Pancreas (tissue), 10 donors: ENCODE results near the gene ALX4. TPM values are rescaled to one million over a fixed set of nuclear protein-coding genes. Genes with fewer than 3 reads are reported as not detected.

Experiments
- ATAC-seq, 4 donors: fragments of 200-7000 bp; cut with Tn5 transposase; one replicate each; pipeline versions ENCODE4 v1.8.0 to v1.9.1; 2020; ENCODE audit warnings: mild to moderate bottlenecking in 4 of 4, moderate library complexity in 4 of 4
- DNase-seq, 6 donors: peaks; one replicate each; pipeline ENCODE4 v3.0.0-alpha.2; 2020
- FAIRE-seq: peaks from 2 replicates; lab custom pipeline; 2012; peaks lifted over from hg19 to GRCh38; lab: Jason Lieb, UNC
- H3K27ac ChIP-seq, 4 donors: fragments of 200-600 bp; sonication (generic); 1 replicate in 3 of 4; 2 replicates in 1 of 4; pipeline versions ENCODE4 v1.5.0 to v1.8.0; 2020
- H3K27me3 ChIP-seq, 4 donors: fragments of 200-600 bp; one replicate each; pipeline ENCODE4 v1.8.0; 2021
- H3K36me3 ChIP-seq, 3 donors: fragments of 200-600 bp; sonication (generic) in 1 of 3; one replicate each; pipeline versions ENCODE4 v1.5.0 to v1.8.0; 2020 to 2021
- H3K4me1 ChIP-seq, 3 donors: fragments of 200-600 bp; one replicate each; pipeline ENCODE4 v1.8.0; 2021
- H3K4me3 ChIP-seq, 4 donors: fragments of 200-600 bp; sonication (generic) in 2 of 4; one replicate each; pipeline versions ENCODE4 v1.5.0 to v1.8.0; 2020 to 2021
- H3K9me3 ChIP-seq, 4 donors: fragments of 200-600 bp; one replicate each; pipeline ENCODE4 v1.8.0; 2021
- WGBS, 2 donors: extraction: QIAGEN DNeasy Blood & Tissue Kit; methylation state at CpG; one replicate each; pipeline ENCODE4 v1.1.7; 2013; 5-methylcytosine and 5-hydroxymethylcytosine counted together
- intact Hi-C, 3 donors: fragments of 100-400 bp; cut with DNase I; formaldehyde crosslinking; loops; one replicate each; pipeline versions ENCODE4 v1.11.1 to v1.14.2; 2022
- polyA plus RNA-seq, 2 donors: library from polyadenylated mRNA; stranded (reverse); fragments of 200-250 nt; gene quantifications; one replicate each; pipeline ENCODE4 v1.2.3, GENCODE V29; 2013
- total RNA-seq, 6 donors: library from RNA; stranded (reverse); fragmentation: NEBNext Ultra II Directional in 4 of 6; extraction: Animal tissue kit (Norgen Biotek cat#: 25700) in 4 of 6; gene quantifications; one replicate each; pipeline versions ENCODE4 v1.2.1 to v1.2.4, GENCODE V29; 2021 to 2023
- TF ChIP-seq, protein P1 (sequence below), 4 donors: fragments of 200-600 bp; sonication (generic) in 3 of 4; IDR thresholded peaks; one replicate each; pipeline versions ENCODE4 v1.5.0 to v1.8.0; 2021; ENCODE audit warnings: antibody characterized with exemption in 4 of 4
- donor health status: healthy with polysubstance abuse.
- donor health status: DM: no; HTN: no; CAD: no; lungs with moderate emphysema.
- donor health status: DM: no; HTN: no; CAD: no.
- donor health status: control.
- donor health status: control.
- donor health status: Bipolar disorder and iron deficiency.
- donor health status: DM: yes; HTN: yes; CAD: no.
- donor health status: DM: no; HTN: no; CAD: no.
- donor health status: DM: no; HTN: no; CAD: no.
- donor health status: DM: yes; HTN: yes; CAD: no.

Gene ALX4
- total and polyA plus RNA-seq, 8 donors: 0.02 to 0.04 (median 0.03) TPM; not detected in 5

DNA sequence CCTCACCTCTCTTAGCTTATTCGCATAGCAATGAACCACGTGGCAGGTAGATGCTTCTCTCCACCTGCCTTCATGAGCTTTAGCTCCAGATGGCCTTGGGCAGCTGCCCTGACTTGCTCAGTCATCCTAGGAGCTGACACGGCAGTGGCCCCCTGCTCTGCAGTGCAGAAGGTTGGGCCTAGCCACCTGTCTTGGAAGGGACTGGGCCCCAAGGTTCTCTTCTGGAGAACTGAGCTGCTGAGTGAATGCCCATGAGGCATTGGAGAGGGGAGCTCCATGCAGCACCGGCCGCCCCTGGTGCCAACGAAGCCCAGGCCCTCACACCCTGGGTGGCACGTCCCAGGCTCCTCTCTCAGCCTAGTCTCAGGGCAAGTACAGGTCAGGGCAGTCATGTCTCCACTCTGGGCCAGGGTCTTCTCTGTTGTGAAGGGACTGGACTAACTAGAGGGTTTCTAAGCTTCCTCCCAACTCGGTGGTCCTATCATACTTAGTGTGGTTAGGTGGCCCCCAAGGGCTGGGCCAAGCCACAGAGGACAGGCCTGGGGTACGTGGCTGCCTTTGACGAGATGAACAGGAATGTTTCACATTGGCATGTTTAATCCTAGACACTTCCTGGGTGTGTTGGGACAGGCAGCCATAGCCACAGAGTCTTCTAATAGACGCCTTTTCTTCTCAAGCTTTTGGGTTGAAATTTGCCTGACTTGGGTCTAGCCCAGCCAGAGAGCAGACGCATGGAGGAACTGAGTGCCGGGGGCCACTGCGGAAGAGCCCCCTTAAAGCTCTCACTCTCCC is 47.9 kb downstream of the ALX4 start:
- 71 to 77% methylated on average over 14 of the region's 14 CpGs for WGBS, 2 donors
- Histone ChIP-seq H3K9me3 (no peaks in the 10 kb centered on the region), H3K27me3 (no peaks in the 10 kb centered on the region), H3K4me1 (no peaks in the 10 kb centered on the region), H3K4me3 (no peak overlapping the region), H3K27ac (no peak overlapping the region), H3K36me3 (no peaks in the 10 kb centered on the region)
- FAIRE-seq (no peak), DNase-seq (no peak), ATAC-seq (no peak)
- intact Hi-C loops: no loop called here
- TF ChIP-seq, protein P1, sequence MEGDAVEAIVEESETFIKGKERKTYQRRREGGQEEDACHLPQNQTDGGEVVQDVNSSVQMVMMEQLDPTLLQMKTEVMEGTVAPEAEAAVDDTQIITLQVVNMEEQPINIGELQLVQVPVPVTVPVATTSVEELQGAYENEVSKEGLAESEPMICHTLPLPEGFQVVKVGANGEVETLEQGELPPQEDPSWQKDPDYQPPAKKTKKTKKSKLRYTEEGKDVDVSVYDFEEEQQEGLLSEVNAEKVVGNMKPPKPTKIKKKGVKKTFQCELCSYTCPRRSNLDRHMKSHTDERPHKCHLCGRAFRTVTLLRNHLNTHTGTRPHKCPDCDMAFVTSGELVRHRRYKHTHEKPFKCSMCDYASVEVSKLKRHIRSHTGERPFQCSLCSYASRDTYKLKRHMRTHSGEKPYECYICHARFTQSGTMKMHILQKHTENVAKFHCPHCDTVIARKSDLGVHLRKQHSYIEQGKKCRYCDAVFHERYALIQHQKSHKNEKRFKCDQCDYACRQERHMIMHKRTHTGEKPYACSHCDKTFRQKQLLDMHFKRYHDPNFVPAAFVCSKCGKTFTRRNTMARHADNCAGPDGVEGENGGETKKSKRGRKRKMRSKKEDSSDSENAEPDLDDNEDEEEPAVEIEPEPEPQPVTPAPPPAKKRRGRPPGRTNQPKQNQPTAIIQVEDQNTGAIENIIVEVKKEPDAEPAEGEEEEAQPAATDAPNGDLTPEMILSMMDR (IDR thresholded peaks at IDR 0.05): no peak

DNA sequence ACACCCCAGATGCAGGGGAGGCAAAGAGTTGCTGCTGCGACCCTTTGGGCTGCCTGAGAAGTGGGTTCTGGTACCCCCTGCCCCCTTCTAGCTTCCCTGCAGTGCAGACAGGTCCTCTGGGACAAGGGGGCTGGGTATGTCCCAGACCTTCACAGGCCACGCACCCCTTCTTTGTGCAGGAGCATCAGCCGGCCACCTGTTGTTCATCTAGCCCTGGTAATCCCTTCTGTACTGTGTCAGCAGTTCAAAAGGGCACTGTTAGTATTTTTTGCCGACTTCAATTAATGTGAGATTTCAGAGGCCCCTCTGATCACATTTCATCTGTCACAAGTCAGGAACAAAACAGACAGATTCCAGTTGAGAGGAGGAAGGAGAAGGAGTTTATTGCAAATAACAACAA is 49.9 kb downstream of the ALX4 start:
- Histone ChIP-seq H3K27me3 (no peaks in the 10 kb centered on the region), H3K36me3 (no peaks in the 10 kb centered on the region), H3K4me1 (no peaks in the 10 kb centered on the region), H3K9me3 (no peaks in the 10 kb centered on the region), H3K27ac (no peak overlapping the region), H3K4me3 (no peak overlapping the region)
- FAIRE-seq (no peak), DNase-seq (no peak), ATAC-seq (no peak)
- intact Hi-C loops: no loop called here
- WGBS, 2 donors: 71 to 72% methylated on average over 4 of the region's 4 CpGs
- TF ChIP-seq, protein P1 (IDR thresholded peaks at IDR 0.05): no peak

DNA sequence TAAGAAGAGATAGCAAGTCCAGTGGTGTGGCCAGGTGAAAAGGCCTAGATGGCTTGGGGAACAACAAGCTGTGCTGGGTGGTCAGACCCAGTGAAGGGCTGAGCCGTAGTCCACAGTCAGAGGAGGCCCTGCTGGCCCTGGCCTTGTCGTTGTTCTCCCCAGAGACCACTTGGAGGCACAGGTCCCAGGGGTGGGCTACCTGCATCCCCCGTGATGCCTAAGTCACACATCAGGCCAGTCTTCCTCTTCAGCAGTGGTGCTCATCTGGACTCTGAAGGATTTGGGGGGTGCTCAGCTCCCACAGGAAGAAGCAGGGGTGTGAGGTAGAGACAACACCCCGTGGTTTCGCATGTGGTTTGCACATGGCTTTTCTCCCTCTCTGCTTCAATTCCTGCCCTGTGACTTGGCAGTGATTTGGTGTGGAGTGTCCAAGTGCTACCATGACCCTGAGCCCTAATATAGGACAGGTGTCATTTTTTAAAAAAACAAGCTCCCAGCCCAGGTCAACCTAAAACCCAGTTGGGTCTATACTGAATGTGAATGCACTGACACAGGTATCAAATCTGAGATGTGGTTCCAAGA is 51.0 kb downstream of the ALX4 start:
- FAIRE-seq (no peak), ATAC-seq (no peak), DNase-seq (no peak)
- Histone ChIP-seq H3K36me3 (no peaks in the 10 kb centered on the region), H3K4me3 (no peak overlapping the region), H3K27ac (no peak overlapping the region), H3K4me1 (no peaks in the 10 kb centered on the region), H3K9me3 (no peaks in the 10 kb centered on the region), H3K27me3 (no peaks in the 10 kb centered on the region)
- WGBS, 2 donors: 83 to 86% methylated on average over 5 of the region's 5 CpGs
- TF ChIP-seq, protein P1 (IDR thresholded peaks at IDR 0.05): no peak
- intact Hi-C loops: no loop called here

DNA sequence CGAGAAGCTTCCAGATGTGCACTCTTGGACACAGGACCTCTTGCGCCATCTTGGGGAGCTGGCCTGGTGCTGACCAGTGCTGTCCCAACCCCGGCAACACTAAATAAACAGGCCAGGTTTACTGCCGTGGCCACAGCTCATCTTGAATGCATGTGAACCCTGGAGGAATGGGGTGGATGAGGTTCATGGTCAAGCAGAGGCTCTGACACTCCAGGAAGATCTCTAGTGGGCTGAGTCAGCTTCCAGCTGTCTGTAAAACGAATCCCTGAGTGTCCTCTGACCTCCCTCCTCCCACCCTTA is 51.8 kb downstream of the ALX4 start:
- no peaks in the 10 kb centered on the region for H3K9me3 ChIP-seq
- no peaks in the 10 kb centered on the region for H3K27me3 ChIP-seq
- no peaks in the 10 kb centered on the region for H3K36me3 ChIP-seq
- intact Hi-C loops: no loop called here
- no peak overlapping the region for H3K4me3 ChIP-seq
- H3K27ac ChIP-seq: no peak overlapping the region
- TF ChIP-seq, protein P1 (IDR thresholded peaks at IDR 0.05): no peak
- FAIRE-seq: no peak
- no peak for ATAC-seq
- WGBS, 2 donors: 77% methylated on average over 5 of the region's 5 CpGs
- no peaks in the 10 kb centered on the region for H3K4me1 ChIP-seq
- no peak for DNase-seq
